Measurements from ENCODE around the gene DENND4A. TPM values are rescaled to one million over a fixed set of nuclear protein-coding genes. Genes with fewer than 3 reads are reported as not detected.
A peak's percentile ranks its signal among the peaks of the same experiment; 100 is the strongest.

DENND4A gene
- total and polyA plus RNA-seq, 2 donors (not counting 1 experiment from before 2014, with no cell fraction given): 24.4 to 103 TPM

- peak; percentile 69 for DNase-seq
- no peaks in the 10 kb centered on the region for H3K27me3 Mint-ChIP-seq
Observed at GRCh38 chr15:65829130-65829764, 37.2 kb upstream of the DENND4A start.

More at GRCh38 chr15:65829130-65829764, 37.2 kb upstream of the DENND4A start:
- Histone ChIP-seq H2AFZ (ENCODE audit: insufficient read depth, low read depth, low read length, poor library complexity, severe bottlenecking) (peak overlapping the region; percentile 6), H3K9ac (ENCODE audit: low read length) (no peak overlapping the region), H3K9me3 (ENCODE audit: control extremely low read depth in 1 of 3, control insufficient read depth in 2 of 3, insufficient read depth in 1 of 3, low read length in 2 of 3) (no peaks in the 10 kb centered on the region), H3K27ac (ENCODE audit: low read length in 2 of 2) (no peak overlapping the region), H3K4me3 (ENCODE audit: control extremely low read depth in 1 of 5, extremely low read depth in 1 of 5, insufficient read depth in 1 of 5, low read depth in 2 of 5, low read length in 4 of 5) (no peak overlapping the region), H3K27me3 (replicated peaks in 1 of 4; ENCODE audit: control extremely low read depth in 1 of 4, control insufficient read depth in 3 of 4, insufficient read depth in 4 of 4, low read length in 3 of 4) (no peaks in the 10 kb centered on the region), H3K4me2 (replicated peaks; ENCODE audit: low read depth, low read length, poor library complexity, severe bottlenecking) (peak overlapping the region; percentile 33), H4K20me1 (ENCODE audit: control insufficient read depth, insufficient read depth, low read length, poor library complexity, severe bottlenecking) (no peaks in the 10 kb centered on the region), H3K4me1 (ENCODE audit: control insufficient read depth in 2 of 2, insufficient read depth in 2 of 2, low read length in 2 of 2) (peaks cover 46 to 52% of the 10 kb centered on the region in 2 donors), H3K79me2 (ENCODE audit: control insufficient read depth, insufficient read depth, low read length) (peaks cover 14% of the 10 kb centered on the region), H3K36me3 (replicated peaks in 1 of 2; ENCODE audit: control extremely low read depth in 1 of 2, control insufficient read depth in 1 of 2, extremely low read depth in 1 of 2, insufficient read depth in 2 of 2, low read length in 1 of 2) (no peaks in the 10 kb centered on the region)
- 100% methylated on average over 2 of the region's 7 CpGs for WGBS (ENCODE audit: insufficient coverage)
- peak; percentile 76 for TF ChIP-seq CTCF (IDR thresholded peaks at IDR 0.05)
- no peak for TF ChIP-seq EZH2 (IDR thresholded peaks at IDR 0.05; ENCODE audit: borderline replicate concordance, insufficient read depth, low read depth, low read length, poor library complexity, severe bottlenecking)
- H3K9me3 Mint-ChIP-seq (ENCODE audit: insufficient read depth): no peaks in the 10 kb centered on the region
- peak; percentile 48 for ATAC-seq (ENCODE audit: low read depth)
- H3K4me3 Mint-ChIP-seq: no peak overlapping the region
- peak overlapping the region; percentile 2 for H3K27ac Mint-ChIP-seq
- CTCF ChIA-PET: interaction anchor here (0.7 to 4.5 kb wide), 24 partner anchors 9 to 191 kb away, joined by 3 to 26 read pairs (median 4); partner anchors contain the start of gene DENND4A
- POLR2A ChIA-PET: interaction anchor here (0.6 kb wide), 1 partner anchor 37 kb away, joined by 5 read pairs; the partner anchor contains the start of gene DENND4A
- intact Hi-C loops (cut with micrococcal nuclease): loop anchor here (1.0 kb wide), 2 partner anchors 10 to 37 kb away; partner anchors contain the start of gene DENND4A
- peaks cover 50% of the 10 kb centered on the region for H3K4me1 Mint-ChIP-seq
